T-helper 2 cell (primary cell): ENCODE results near the gene IQSEC3.

ENCODE experiments used
- DNase-seq, 5 experiments: peaks; one replicate each; pipeline versions ENCODE4 v3.0.0 to v3.0.0-alpha.2; 2012 to 2022

Gene IQSEC3

DNA sequence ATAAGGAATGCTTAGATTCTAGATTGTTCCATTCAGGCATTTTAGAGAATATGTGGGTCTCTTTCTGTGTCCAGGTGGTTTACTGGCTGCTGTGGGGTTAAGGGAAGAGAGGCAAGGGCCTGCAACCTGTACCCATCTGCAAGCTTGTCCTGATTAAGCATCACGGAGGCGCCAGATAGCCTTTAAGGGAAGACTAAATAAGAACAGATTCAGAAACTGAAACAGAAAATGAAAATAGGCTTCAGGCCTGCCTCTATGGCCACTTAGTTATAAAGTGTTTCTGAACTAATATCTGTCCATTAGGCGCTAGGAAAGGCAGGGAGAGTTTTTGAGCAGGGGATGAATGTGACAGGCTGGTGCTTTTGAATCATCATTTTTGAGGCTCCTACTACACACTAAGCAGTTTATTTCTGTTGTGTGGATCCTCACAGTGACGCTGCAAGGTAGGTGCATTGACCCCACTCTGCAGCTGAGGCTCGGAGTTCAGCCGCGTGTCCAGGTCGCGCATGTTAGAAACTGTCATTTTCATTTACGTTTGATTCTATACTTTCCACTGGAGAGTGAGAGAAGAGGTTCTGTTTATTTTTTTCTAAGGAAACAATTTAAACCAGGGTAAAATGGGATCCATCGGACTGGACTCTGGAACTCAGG is 100.0 kb downstream of the IQSEC3 start:
- DNase-seq, result no peak

DNA sequence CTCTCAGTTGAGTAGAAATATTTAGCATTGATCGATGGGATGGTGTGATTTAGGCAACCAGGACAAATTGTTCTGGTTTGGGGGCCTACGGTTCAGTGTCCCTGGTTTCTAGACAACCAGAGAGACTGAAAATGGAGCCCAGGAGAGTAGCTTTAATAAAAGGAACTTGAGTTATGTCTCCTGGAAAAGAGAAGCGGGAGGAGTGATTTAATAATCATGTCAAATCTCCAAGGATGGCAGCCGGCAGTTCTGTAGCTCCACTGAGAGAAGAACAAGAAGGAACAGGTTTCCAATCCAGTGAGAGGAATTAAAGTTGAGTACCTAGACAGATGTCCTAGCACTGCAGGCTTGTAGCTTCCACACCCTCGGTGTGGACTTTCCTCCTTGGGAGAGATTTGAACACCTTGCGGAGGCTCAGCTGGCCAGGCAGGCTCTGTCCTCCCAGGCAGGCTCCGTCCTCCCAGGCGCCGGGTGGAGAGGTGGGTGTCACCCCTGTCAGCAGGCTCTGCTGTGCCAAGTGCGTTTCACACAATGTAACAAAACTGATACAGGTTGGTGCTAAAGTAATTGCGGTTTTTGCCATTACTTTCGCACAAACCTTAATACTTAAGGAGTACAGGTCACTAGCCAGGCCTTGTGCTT is 101.5 kb downstream of the IQSEC3 start:
- DNase-seq, result no peak

DNA sequence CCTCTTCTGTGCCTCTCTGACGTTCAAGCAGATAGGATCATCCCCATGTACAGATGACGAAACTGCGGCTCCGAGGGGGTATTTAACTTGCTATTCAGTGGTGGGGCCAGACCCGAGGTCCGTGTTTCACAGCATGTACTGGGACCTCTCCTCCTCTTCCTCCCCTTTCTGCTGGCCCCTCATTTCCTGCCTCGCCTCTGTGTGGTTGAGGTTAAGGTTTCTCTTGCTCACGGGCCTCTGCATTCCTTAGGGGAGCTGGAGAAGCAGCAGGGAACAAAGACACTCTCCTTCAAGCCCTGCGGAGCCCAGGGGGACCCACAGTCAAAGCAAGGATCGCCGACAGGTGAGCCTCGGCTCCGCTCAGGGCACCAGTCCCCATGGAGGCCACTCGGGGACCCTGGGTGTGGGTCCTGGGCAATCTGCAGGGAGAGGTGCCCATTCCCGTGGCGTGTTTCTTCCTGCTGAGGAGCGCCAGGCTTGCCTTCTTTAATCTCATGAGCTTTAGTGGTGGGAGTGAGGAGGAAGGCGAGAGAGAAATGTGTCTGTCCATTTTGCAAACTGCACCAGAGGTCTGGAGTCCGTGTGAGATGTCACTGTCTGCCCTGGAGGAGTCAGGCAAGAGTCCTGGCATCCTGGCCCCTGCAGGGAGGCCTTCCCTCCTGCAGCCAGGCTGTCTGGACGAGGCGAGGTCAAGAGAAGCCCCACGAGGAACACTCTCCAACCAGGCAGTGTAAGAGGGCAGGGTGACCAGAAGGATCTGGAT is 102.4 kb downstream of the IQSEC3 start:
- DNase-seq, result no peak

DNA sequence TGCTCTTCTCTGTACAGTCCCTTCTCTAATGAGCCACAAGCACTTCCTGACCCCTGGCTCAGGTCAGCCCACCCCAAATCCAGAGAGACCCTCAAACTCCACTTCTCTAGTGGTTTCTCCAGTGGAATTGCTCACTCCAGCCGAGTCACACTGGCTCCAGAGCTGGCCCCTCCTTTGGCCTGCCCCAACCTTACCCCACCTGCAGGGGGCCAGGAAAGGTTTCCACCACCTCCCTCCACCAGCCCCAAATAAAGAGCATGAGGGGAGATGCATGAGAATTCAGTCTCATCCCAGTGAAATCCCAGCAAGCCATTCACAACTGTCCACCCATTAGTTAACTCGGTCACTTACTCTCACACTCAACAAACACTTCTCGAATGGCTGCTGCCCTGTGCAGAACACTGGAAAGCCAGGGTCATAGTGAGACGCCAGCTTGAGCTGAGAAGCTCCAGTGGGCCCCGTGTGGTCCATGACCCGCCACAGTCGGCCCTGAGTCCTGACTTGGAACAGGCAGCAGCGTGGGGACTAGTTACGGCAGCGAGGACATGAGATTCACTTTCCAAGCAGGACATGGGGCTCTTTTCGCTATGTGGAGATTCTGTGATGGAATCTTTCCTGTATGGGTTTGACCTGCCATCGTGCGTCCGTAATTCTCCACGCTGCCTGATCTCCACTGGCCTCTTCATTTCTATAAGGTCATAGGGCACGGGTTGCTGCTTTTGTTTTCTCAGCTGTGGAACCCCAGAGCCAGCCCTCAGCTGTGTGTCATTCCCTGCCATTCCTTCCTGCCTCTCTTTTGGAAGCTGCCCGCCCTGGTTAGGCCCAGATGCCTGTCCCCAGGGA is 103.2 kb downstream of the IQSEC3 start:
- no peak for DNase-seq

DNA sequence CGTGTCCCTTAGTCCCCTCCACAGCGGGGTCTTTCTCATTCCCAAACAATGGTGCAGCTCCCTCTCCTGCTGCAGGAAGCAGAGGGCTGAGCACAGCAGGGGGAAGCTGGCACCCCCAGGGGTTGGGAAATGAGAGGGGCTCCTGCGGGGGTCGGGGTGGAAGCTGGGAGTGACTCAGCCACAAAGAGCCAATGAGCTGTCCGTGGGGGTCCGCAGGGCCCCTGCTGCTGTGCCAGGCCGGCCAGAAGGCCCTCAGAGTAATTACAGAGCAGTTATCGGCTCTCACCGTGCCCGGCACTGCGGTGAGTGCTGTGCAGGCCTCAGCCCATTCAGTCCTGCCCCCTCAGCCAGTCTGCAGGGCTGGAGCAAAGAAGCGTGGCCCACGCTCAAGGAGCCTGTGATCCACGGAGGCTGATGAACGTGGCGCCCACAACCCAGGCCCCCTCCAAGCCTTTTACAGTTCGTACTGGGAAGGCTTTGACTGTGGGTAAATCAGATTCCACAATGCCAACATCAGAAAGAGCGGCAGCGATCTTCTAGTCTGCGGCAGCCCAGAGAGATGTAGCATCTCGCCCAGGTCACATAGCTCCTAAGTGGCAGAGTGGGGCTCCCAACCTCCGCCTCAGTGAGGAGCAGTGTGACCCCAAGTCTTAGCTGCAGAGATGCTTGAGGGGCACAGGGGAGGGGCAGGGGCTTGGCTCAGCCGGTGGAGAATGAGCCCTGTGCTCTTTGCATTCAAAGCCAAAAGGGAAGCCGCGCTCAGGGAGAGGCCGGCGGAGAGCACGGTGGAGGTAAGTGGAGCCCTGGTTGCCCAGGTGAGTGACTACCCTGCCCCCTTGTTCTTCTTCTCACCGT is 104.0 kb downstream of the IQSEC3 start:
- no peak for DNase-seq

DNA sequence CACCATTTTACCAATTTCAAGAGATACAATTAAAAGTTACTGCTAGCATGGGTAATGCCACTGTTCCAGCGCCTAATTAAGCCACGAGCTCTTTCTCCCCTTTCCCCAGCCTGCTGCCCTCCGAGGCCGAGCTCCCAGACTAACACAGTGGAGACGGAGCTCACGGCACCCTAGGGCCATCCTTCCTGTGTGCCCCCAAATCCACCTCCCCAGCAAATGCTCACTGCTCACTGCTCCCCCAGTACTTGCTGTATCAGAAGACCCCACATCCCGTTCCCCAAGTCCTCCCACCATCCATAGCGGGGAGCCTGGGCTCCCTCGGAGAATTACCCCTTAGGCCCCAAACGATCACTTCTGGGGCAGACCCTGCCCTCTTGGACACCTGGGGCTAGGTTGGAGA is 104.7 kb downstream of the IQSEC3 start:
- no peak for DNase-seq

DNA sequence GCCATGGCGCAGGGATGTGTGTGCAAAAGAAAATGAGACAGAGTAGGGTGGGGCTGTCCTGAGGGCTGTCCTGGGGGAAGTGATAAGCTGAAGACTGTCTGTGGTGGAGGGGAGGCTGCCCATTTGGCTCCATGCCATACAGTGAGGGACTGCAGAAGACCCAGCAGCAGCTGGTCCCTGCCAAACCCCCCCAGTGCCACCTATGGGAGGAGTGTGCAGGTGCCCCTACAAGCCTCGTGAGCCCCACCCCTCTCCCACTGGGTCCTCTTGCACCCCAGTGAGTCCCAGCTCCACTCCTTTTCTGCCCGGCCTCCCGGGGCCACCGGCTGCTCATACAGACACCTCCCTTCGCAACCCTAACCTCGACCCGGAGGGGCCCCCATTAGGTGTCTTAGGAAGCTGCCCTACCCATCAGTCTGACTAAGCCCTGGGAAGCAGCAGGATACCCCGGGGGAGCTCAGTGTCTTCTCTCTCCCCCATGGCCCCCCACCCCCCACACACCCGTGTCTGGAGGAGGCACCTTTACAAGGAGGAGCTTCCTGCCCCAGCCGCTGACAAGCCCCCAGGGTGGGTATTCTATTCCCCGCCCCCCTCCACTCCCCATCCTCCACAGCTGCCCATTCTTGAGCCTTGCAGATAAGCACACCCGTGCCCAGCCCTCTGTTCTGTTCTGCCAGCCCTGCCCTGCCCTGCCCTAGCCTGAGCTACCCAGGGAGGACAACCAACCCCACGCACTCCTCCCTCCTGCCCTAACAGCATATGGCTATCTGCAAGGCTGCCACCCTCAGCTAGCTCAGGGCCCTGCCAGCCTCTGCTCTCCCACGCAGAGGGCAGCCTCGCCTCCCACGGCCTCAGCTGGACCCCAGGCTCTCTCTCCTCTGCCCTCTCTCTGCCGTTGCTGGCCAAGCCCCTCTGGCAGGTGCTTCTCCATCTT is 105.4 kb downstream of the IQSEC3 start:
- DNase-seq, result no peak

DNA sequence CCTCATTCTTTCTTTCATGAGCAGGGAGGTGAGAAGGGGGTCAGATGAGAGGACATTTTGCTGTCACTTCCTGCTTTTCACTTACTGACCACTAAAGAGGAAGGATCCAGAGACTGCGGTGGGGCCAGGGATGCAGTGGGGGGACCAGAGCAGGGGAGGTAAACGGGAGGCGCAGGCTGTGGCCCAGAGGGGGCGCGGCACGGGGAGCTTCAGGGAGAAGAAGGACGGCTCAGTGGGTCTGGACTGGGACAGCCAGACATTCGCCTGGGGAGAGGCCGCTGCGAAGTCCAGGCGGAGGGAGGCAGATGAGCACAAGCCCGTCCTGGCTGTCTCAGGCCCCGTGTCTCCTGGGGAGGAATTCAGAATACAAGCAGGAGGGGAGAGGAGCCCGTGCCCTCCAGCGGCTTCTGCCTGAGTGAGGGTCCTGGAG is 106.2 kb downstream of the IQSEC3 start:
- no peak for DNase-seq

DNA sequence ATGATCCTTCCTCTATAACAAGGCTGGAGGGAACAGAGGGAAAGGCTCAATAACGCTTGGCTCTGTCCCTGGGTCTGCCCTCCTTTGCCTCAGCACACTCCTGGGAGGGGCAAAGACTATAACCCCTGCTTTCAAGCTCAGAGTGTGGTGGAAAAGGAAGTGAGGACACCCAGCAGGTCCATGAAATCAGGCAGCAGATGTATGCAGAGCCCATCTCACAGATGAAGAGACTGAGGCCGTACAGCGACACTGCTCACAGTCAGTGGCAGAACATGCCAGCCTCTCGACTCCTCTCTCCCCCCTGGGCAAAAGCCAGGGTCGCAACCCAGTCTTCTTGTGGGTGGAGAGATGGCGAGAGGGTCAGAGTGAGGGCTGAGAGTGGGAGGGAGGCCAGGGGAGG is 107.6 kb downstream of the IQSEC3 start:
- no peak for DNase-seq

DNA sequence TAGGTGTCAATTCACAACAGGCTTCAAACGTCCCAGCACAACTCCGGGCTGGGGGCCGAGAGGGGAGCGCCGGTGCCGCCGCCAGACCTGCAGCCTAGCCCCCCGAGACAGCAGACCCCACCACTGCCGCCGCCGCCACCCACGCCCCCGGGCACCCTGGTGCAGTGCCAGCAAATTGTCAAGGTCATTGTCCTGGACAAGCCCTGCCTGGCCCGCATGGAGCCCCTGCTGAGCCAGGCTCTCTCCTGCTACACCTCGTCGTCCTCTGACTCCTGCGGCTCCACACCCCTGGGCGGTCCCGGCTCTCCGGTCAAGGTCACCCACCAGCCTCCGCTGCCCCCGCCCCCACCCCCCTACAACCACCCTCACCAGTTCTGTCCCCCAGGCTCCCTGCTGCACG is 108.0 kb downstream of the IQSEC3 start:
- no peak for DNase-seq

DNA sequence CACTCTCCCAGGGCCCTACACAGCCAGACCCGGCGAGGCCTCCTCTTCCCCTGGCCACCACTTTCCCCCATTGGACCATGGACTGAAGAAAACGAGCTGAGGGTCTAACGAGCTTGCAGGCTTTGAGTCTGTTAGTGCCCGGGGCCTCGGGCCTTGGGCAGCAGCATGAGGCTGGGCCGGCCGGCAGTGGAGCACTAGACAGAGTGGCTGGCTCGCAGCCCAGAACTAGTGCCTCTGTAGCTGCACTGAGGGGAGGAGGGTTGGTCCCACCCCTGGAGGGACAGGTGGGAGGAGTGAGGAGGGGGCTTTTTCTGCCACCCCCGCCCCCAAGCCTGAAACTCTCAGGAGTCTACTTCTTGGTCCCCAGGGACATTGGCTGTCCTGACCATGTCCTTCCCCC is 108.7 kb downstream of the IQSEC3 start:
- DNase-seq, result no peak

DNA sequence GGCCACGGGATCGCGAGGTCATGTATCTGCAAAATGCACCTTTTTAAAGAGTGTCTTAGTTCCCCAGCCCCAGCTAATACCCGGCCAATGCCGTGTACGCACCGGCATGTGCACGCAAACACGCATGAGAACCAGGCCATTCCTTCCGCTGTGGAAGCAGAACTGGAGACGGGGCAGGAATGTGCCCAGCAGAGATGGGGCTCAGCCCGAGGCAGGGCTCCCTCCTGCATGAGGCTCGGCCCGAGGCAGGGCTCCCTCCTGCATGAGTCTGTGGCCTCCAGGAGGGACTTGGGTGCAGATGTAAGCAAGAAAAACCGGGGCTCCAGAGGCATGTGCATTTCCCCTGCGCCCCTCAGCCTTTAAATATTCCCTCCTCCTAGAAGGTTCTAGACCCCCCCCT is 109.2 kb downstream of the IQSEC3 start:
- no peak for DNase-seq

DNA sequence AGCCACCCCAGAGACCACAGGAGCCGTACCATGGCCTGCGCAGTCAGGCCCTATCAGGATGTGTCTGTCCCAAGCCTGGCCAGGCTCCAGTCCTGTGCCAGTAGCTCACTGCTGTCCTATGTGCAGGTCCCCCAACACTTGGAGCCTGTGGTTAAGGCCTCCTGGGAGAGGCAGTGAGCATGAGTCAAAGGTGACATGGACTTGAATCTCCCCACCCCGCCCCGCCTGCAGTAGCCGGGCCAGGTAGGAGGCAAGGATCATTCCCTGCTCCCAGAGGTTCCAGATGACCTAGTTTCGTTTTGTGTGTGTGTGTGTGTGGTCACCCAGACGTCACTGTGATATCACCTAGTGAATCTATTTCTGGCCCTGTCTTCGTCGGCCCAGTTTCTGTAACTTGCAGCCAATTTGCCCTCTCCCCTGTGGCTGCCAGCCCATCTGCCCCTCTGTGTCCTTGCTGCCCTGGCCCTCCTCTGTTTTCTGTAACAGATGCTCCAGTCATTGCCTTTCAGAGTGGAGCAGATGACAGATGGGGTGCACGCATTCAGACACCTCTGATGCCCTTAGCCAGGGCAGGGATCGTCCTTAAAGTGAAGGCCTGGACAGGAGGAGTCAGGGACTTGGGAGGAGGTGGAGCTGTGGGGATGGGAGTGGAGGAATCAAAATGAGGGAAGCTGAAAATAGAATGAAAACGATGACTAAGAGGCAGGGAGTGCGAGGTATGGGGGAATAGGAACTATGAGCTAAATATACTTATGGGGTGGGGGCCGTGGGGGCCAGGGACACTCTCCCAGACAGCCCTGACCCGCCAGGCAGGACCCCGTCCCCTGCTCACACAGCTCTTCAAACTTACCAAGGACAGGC is 110.0 kb downstream of the IQSEC3 start:
- DNase-seq, result no peak

DNA sequence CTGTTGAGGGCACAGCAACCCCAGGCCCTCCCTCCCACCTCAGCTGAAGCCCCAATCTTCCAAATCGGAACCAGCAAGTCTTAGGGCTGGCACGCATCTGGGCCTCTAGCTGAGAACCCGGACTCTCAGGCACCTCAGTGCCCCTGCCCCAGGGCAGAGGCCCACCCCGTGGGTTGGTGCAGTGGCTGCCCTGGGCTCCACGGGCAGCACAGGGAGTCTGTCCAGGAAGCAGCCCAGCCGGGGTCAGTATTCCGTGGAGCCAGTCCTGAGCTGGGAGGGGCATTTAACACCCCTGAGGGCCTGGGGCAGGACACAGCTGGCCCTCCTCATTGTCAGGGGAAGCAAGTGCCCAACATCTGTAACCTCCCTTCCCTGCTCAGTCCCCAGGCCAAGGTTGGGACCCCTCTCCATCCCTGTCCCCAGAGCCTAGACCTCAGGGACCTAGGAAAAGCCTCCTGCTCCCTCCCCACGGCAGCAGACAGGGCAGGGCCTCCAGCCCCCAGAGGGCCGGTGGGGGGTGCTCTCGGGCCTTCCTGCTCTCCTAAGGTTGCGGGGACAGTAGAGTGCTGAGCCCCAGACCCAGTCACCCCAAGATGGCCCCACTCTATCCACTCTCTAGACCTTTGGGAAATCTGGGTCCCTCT is 110.9 kb downstream of the IQSEC3 start:
- no peak for DNase-seq

DNA sequence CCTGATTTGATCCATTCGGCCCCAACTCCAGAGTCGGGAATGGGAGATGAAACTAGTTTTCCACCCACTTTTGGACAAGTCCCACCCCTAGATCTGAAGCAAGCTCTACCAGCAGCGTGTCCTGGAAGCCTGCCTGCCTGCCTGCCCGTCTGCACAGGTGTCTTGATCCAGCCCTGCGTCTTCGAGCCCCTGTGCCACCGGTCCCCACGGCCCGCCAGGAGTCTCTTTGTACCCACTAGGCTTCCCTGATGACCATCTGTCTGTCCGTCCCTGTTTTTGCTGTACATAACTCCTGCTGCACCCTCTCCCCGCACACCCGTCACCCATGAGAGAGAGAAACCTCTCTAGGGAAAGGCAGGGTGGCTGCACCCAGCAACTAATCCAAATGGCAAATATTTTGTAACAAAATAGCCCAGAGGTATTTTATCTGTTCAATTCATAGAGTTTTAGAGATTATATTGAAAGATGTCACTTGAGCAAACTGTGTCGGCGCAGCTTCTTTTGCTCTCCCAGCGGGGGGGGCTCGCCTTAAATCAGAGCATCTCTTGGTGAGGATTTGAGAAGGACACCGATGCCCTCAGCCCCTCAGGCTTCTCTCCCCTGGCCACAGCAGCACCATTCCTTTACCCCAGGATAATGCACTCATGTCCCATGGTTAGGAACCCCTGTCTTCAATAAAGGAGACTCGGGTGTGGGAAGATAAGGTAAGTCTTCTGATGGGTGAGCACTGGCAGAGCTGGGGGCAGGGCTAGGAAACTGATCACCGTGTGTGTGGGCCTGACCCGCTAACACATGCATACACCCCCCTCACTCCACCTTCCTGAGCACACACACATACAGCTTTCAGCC is 111.6 kb downstream of the IQSEC3 start:
- no peak for DNase-seq

DNA sequence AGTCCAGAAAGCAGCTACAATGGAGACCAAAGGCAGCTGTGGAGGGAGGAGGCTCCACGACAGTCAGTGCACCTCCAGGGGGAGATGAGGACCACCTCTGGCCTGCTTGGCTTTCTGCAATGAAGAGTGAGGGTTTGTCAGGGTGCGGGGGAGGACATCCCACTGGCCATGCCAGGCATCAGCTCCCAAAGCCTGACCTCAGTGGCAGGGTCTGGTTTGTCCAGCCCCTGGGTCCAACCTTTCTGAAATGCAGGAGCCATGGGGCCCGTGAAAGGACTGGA is 112.2 kb downstream of the IQSEC3 start:
- DNase-seq, result no peak

DNA sequence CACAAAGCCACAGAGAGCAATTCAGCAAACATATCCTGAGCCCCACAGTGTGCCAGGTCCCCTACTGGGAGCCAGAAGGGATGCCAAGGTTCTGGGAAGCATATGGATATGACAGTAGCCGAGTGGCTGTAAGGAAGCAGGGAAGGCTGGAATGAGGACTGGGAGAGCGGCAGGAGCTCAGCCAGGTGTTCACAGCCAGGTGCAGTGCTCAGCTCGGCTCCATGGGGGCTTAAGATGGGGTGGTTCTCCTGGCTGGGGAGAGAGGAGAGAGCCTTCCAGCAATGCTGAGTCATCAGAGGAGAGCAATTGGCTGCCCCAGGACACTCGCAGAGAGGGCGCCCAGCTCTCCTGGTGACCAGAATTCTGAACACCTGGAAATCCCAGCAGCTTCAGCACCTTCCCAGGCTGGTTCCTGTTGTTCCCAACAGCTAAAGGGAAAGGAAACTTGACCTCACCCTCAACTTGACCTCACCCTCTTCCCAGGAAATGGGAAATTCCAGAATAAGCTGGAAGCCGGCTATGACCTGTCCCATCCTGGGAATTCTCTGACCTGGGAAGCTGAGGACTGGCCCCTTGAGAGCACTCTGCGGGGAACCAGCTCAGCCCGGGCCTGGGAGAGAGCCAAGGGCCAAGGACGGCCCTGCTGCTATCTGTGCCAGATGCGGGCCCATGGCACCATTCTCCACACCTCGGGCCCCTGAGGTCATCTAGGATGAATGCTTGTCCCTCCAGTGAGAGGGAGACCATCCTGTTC is 112.7 kb downstream of the IQSEC3 start:
- no peak for DNase-seq

DNA sequence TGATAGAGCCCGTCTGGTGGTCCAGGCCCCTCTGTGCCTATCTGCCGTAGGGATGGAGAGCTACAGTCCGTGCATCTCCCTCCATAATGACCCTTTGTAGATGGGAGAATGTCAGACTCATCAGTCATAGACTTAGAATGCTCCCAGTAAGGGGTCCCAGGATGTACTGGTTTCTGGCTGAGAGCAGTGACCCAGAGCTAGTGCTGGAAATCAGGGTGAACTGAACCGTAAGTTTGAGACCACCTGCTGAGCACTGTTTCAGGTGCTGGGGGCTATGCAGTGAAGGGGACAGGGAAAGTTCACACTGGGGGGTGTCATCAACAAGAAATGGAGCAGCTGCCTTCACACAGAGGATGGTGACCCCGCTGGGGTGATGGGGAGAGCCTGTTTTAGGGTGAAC is 113.3 kb downstream of the IQSEC3 start:
- DNase-seq, result no peak
